ENCODE data around the gene LRRC71.

The LRRC71 gene

DNA sequence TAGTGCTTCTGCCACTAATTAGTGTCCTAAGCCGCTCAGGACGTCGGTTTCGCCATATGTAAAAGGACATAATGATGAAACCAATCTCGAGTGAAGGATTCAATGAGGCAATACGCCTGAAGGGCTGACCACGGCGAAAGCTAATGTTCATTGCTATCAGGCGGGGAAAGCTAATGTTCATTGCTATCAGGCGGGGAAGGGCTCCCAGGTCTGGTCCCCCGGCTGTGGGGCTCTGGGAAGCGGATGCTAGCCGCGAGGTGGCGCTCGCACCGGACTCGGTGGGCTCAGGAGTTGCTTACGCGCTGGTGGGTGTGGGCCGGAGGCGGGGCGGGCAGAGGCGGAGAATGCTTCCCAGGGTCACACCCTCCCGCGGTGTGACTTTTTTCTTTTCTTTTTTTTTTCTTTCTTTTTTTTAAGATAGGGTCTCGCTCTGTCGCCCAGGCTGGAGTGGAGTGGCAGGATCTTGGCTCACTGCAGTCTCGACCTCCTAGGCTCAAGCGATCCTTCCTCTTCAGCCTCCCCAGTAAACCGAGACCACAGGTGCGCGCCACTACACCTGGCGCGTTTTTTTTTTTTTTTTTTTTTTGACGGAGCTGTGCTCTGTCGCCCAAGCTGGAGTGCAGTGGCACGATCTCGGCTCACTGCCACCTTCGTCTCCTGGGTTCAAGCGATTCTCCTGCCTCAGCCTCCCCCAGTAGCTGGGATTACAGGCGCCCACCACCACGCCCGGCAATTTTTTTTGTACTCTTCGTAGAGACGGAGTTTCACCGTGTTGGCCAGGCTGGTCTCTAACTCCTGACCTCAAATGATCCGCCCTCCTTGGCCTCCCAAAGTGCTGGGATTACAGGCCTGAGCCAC, 28.0 kb upstream of the LRRC71 start:
- DNase-seq (ENCODE audit: low read depth in 2 of 2): peak; percentile 69 to 89

DNA sequence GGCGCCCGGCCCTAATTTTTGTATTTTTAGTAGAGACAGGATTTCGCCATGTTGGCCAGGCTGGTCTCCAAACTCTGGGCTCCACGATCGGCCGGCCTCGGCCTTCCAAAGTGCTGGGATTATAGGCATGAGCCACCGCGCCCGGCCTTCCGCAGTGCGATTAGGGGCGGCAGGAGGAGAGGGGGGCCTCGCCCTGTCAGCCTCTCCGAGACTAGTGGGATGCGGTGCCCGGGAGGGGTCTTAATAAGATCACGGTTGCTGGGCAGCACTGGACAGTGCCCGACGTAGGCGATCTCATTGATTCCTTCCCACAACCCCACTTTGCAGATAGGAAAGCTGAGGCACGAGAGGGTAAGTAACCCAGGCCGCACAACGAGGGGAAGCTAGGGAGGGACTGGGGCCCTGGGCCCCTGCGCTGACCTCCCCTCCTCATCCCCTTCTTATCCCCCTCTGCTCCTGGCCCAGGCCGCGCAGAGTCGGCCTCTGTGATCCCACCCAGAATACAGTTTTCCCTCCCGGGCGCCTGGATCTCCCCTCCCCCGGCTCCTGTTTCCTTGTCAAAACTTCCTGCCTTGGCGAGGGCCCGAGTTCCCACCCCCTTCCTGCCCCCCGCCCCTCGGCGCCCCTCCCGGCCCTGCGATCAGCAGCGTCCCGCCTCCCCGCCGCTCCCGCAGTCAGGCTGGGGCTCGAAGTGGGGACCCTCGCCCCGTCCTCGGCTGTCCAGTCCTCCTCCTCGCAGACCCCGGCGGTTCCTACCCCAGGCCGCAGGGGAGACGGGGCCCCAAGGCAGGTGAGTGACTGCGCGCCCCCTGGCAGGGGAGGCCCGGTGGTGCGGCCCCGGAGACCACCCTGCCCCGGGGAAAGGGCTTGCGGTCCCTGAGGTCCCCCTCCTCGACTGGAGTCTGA, 27.1 kb upstream of the LRRC71 start, which contains the start of gene PEAR1:
TSS of gene PEAR1 (plus strand) at position 671 of the 906 bp plus-strand sequence. CDS start 10,209 bp downstream, outside the sequence.
- no peak for DNase-seq (ENCODE audit: low read depth in 2 of 2)

GRCh38 chr1:156894001-156894400, 26.4 kb upstream of the LRRC71 start:
- DNase-seq (ENCODE audit: low read depth in 2 of 2): no peak

- DNase-seq (ENCODE audit: low read depth in 2 of 2): no peak
These were observed 25.5 kb upstream of the LRRC71 start for GRCh38 chr1:156894711-156895454.

DNA sequence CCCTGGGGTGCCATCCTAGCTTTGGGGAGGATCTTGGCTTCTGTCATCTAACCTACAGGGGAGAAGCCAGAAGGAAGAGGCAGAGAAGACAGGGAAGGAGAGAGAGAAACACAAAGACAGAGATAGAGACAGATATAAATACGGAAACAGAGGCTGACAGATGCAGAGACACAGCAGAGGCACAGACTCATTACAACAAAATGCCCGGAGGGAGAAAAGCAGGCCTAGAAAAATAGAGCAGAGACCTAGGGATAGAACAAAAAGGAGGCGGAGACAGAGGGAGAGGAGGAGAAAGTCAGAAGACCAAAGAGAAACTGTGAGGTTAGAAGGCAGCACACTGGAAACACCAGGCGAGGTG, 25.0 kb upstream of the LRRC71 start:
- DNase-seq (ENCODE audit: low read depth in 2 of 2): no peak

DNA sequence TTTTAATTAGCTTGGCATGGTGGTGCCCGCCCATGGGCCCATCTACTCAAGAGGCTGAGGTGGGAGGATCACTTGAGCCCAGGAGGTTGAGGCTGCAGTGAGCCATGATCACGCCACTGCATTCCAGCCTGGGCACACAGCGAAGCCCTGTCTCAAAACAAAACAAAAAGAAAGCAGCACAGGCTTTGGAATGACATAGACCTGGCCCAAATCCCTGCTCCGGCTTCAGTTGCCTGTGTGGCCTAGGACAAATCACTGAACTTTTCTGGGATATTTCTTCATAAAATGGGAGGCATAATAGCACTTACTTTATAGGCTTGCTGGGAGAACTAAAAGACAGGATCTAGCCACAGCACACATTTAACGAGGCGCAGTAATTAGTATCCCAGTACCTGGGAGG, 24.5 kb upstream of the LRRC71 start:
- DNase-seq (ENCODE audit: low read depth in 2 of 2): no peak

- no peak for DNase-seq (ENCODE audit: low read depth in 2 of 2)
These were observed 23.9 kb upstream of the LRRC71 start for GRCh38 chr1:156896490-156897033.

DNA sequence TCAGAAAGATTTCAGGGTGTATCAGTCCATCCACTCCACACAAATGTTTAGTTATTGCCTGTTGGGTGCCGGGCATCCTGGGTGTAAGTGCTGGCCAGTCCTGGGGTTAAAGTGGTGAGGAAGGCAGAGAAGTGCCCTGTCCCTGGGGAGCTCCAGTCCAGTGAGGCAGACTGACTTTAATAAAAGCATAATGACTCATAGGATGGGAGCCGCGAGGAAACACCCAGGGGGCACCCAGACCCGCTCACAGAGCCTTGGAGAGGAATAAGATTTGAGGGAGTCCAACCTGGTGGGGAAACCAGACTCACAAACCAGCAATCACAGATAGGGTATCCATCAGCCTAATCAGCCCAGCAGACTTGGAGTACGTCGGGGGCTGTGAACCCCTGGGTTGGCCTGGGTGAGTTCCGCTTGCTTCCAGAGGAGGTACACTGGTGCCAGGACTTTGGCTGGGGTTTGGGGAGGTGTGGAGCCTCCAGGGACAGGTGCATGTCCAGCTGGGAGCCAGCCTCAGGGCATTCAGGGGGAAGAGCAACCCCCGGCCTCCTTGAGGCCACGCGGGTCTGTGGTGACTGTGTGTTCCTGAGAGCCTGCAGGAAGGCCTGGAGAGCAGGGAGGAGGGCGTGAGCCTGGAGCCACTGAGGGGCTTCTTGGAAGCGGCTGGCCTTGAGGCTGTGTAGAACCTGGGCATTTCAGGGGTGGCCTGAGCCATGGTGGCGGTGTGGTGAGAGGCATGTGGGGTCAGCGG, 23.2 kb upstream of the LRRC71 start:
- no peak for DNase-seq (ENCODE audit: low read depth in 2 of 2)

GRCh38 chr1:156898161-156898566, 22.3 kb upstream of the LRRC71 start:
- DNase-seq (ENCODE audit: low read depth in 2 of 2): no peak

- DNase-seq (ENCODE audit: low read depth in 2 of 2): no peak
These were observed 21.3 kb upstream of the LRRC71 start for GRCh38 chr1:156898971-156899664.

DNA sequence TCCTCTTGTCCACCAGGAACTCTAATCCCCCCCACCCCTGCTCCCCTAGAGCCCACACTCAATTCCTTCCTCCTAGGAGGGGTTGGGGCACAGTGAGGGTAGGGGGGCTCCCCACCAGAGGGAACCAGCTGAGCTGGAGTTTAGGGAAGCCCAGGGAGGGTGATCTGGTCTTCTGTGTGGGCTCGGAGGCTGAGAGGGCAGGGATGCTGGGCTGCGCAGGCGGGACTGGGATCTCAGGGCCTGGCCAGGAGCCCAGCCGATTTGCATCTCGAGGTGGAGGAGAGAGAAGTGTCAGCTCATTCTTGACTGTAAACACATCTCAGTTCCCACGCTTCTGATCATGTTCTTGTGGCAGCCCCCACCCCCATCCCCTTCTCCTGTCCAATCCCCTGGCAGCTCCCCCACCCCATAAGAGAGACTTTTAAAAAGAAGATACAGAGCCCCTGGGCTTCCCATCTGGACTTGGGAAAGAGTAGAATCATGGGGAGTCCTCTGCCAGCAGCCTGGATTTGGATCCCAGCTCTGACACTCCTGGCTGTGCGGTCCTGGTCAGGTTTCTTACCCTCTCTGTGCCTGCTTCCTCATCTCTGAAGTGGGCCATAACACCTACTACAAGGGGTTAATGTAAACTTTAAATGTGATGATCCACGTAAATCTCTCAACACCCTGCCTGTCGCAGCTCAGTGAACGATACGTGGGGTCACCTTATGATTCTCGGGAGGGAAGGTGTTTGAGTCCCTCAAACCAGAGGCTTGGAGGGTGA, 20.3 kb upstream of the LRRC71 start:
- DNase-seq (ENCODE audit: low read depth in 2 of 2): no peak

DNA sequence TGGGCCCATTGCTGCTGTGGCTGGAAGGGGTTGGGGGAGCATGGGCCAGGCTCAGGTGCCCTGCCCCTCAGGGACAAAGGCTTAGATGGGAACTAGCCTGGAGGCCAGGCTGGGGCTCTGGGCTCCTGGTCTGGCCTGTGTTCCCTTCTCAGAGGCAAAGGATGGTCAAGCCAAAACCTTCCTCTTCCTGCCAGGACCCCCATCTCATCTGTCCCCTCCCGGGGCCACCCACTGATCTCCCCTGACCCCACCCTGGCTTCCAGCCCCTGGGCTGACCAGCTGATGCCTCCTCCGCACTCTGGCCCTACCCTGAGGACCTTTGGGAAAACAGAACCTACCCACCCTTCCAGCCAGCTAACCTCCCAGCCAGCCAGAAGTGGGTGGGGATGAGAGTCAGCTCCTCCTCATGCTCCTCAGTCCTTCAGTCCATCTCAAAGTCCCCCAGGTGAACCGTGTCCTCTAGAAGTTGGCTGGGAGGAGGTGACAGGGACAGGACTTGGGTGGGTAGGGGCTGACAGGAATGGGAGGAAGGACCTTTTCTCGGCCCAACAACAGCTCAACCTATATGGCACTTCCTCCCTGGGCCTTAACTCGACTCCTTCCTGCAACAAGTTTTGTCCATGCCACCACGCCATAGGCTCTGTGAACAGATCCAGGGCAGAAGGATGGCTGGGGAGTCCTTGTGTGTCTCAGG, 19.4 kb upstream of the LRRC71 start:
- DNase-seq (ENCODE audit: low read depth in 2 of 2): no peak

DNA sequence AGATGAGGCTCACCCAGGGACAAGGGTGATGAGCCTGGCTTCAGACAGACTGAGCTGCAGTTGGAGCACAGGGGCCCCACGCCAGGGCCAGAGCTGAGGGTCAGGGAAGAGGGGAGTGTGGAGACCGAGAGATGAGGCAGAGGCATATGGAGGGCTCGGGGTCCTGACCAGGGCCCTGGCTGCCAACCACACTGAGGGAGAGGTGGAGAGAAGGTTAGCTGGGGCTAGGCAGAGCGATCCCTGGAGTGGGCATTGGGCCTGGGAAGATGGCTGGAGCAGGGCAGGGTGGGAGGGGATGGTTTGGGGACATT, 18.9 kb upstream of the LRRC71 start:
- no peak for DNase-seq (ENCODE audit: low read depth in 2 of 2)

GRCh38 chr1:156901966-156902915, 18.2 kb upstream of the LRRC71 start:
- no peak for DNase-seq (ENCODE audit: low read depth in 2 of 2)

GRCh38 chr1:156903328-156904091, 16.9 kb upstream of the LRRC71 start:
- DNase-seq (ENCODE audit: low read depth in 2 of 2): no peak

- no peak for DNase-seq (ENCODE audit: low read depth in 2 of 2)
These were observed 16.1 kb upstream of the LRRC71 start for GRCh38 chr1:156904187-156904959.
